AG04450 (cell line): ENCODE data around the gene VWA3A. TPM values are rescaled to one million over a fixed set of nuclear protein-coding genes. Genes with fewer than 3 reads are reported as not detected.
"Not testable (repeated sequence)": the region's sequence is repeated elsewhere in the genome, so short reads cannot be mapped to it uniquely, and the experiment has no call there.

Source experiments
- CTCF ChIA-PET: fragments of 300-600, 350-600 bp; formaldehyde crosslinking; extraction: SDS; loops from one replicate; lab custom pipeline; 2022; ENCODE audit warnings: antibody characterized with exemption, inconsistent platforms; lab: Charles Lee
- POLR2A ChIA-PET: fragments of 350-600 bp; formaldehyde crosslinking; extraction: SDS; loops from one replicate; lab custom pipeline; 2021; ENCODE audit warnings: antibody characterized with exemption, inconsistent platforms; lab: Yijun Ruan, JAX
- DNase-seq: peaks from one replicate; pipeline ENCODE4 v3.0.0-alpha.2; 2011; ENCODE audit warnings: low read depth, low spot score
- H3K27ac ChIP-seq: one replicate; pipeline ENCODE4 v1.5.1; 2012; ENCODE audit warnings: low read depth, low read length, control low read depth
- H3K27me3 ChIP-seq: one replicate; pipeline ENCODE4 v1.6.0; 2012; ENCODE audit warnings: low read length; ENCODE audit not compliant: control insufficient read depth, insufficient read depth
- H3K4me3 ChIP-seq: 2 replicates; pipeline ENCODE4 v1.5.1; 2011; ENCODE audit warnings: mild to moderate bottlenecking, low read depth, low read length, control low read depth
- H3K9me3 ChIP-seq: 2 replicates; pipeline ENCODE4 v1.5.1; 2012; ENCODE audit warnings: low read length; ENCODE audit not compliant: control insufficient read depth, insufficient read depth
- CTCF ChIP-seq: IDR thresholded peaks from 2 replicates; pipeline ENCODE4 v1.5.1; 2011; ENCODE audit warnings: low read depth, low read length, control low read depth, inconsistent platforms
- polyA plus RNA-seq: library from polyadenylated mRNA; depleted of rRNA; stranded (reverse); fragments of >200 nt; gene quantifications from 2 replicates; pipeline ENCODE4 v1.2.3, GENCODE V29; 2011

VWA3A gene
- polyA plus RNA-seq, 1 experiment = not detected

GRCh38 chr16:22151246-22151998 lies 59.1 kb downstream of the VWA3A start:
- ChIA-PET POLR2A (interaction anchor here (0.6 kb wide), 1 partner anchor 518 kb away, joined by 4 read pairs; no protein-coding TSS in a partner anchor), CTCF (no interaction called here)
- Histone ChIP-seq H3K4me3 (no peak overlapping the region), H3K27ac (no peak overlapping the region), H3K9me3 (no peaks in the 10 kb centered on the region), H3K27me3 (peaks cover 19% of the 10 kb centered on the region)
- no peak for DNase-seq
- TF ChIP-seq CTCF = no peak

GRCh38 chr16:22152316-22152715 lies 60.0 kb downstream of the VWA3A start:
- no peak for TF ChIP-seq CTCF
- POLR2A ChIA-PET = no interaction called here
- Histone ChIP-seq H3K4me3 (no peak overlapping the region), H3K9me3 (no peaks in the 10 kb centered on the region), H3K27ac (no peak overlapping the region), H3K27me3 (peaks cover 14% of the 10 kb centered on the region)
- CTCF ChIA-PET = no interaction called here
- DNase-seq = no peak

- H3K9me3 ChIP-seq, H3K4me3 ChIP-seq, H3K27me3 ChIP-seq, CTCF ChIA-PET, H3K27ac ChIP-seq, POLR2A ChIA-PET, DNase-seq: not testable (repeated sequence)
Measured at GRCh38 chr16:22153078-22153477, 60.7 kb downstream of the VWA3A start.

GRCh38 chr16:22161401-22161800 lies 69.1 kb downstream of the VWA3A start:
- peaks cover 17% of the 10 kb centered on the region for H3K27me3 ChIP-seq
- H3K4me3 ChIP-seq = no peak overlapping the region
- H3K27ac ChIP-seq = no peak overlapping the region
- no peak for TF ChIP-seq CTCF
- no peaks in the 10 kb centered on the region; the same call in 1 of the 2 replicates for H3K9me3 ChIP-seq
- no peak for DNase-seq
- POLR2A ChIA-PET = no interaction called here
- CTCF ChIA-PET = interaction anchor here (1.9 kb wide), 1 partner anchor 27 kb away, joined by 7 read pairs; no protein-coding TSS in a partner anchor

GRCh38 chr16:22161999-22162655 lies 69.8 kb downstream of the VWA3A start, which contains the start of gene SDR42E2:
TSS of gene SDR42E2 (plus strand) at chr16:22162506. CDS start at chr16:22165583, 3,077 bp downstream.
- Histone ChIP-seq H3K9me3 (no peaks in the 10 kb centered on the region; the same call in 1 of the 2 replicates), H3K27me3 (peaks cover 17% of the 10 kb centered on the region), H3K4me3 (no peak within 1 kb of the TSS), H3K27ac (no peak within 1 kb of the TSS)
- no peak for DNase-seq
- ChIA-PET CTCF (no interaction called here), POLR2A (no interaction called here)
- TF ChIP-seq CTCF = no peak
